Immature natural killer cell (primary cell): ENCODE data around the gene XPC. TPM values are rescaled to one million over a fixed set of nuclear protein-coding genes. Genes with fewer than 3 reads are reported as not detected.

ENCODE experiments used
- polyA plus RNA-seq, 3 donors: library from polyadenylated mRNA; unstranded; fragments of 300-500 nt; fragmentation: Illumina TruSeq; gene quantifications; one replicate each; pipeline ENCODE4 v1.2.3, GENCODE V29; 2021

The XPC gene
- polyA plus RNA-seq, 3 donors from 2014 or later = 20.3 to 32.2 (median 22.6) TPM

Other genes with a start within 250 kb of the XPC start
- 10 to 100 TPM in 2 of 3 donors, 1 to 10 TPM in 1; 9.6 to 23.2 (median 12.4) TPM for gene CHCHD4, start 53.7 kb downstream of the XPC start, polyA plus RNA-seq
- gene TMEM43, start 53.5 kb downstream of the XPC start, polyA plus RNA-seq = 100 to 1,000 TPM in 1 of 3 donors, 10 to 100 TPM in 2; 78.3 to 117 (median 87.5) TPM
- gene LSM3, start 216 bp upstream of the XPC start, polyA plus RNA-seq = 10 to 100 TPM; 28.3 to 38.3 (median 31.5) TPM
- gene SLC6A6, start 224.0 kb upstream of the XPC start, polyA plus RNA-seq = 1 to 10 TPM; 4.7 to 8.0 (median 6.9) TPM